GM18517 (cell line): ENCODE data around the gene FUZ.

ENCODE experiments used
- ATAC-seq: cut with Tn5 transposase; IDR thresholded peaks from one replicate; pipeline ENCODE4 v1.9.1; 2021; ENCODE audit warnings: mild to moderate bottlenecking, moderate library complexity; ENCODE audit not compliant: unreplicated experiment

FUZ gene

DNA sequence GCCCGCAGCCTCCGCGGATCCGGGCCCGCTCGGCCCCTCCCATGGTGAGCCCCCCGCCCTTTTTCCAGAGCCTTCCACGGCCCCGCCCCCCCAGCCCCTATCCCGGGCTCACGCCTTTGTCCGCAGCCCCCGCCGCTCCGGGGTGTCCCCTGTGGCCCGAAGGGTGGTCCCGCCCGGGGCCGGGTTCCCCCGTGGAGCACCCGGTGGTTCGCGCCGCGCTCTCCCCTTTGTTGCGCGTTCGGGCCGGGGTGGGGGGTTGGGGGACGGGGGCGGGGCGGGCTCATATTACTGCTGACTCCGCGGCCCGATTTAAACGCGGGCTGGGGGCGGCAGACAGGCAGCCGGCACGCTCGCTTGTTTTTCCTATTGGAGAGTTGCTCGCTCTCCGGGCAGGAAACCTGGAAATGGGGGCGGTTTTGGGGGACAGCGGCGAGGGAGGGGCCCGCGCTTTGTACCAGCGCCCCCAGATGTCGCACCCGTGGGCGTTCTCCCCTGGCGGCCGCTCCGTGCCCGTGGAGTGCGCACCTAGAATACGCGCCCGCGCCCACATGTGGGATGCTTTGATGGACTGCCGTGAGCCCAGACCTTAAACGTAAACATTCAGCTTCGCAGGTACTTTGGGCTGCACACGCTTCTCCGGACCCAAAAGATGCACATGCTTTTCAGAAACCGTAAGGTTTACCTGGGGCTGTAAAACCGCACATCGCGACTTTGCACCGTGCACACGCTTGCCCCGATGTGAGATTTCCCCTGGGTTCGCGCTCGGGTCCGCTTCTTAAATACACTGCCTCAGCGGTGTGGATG is 38.6 kb upstream of the FUZ start:
- no peak for ATAC-seq

GRCh38 chr19:49850487-49851342 is 37.6 kb upstream of the FUZ start, which contains the start of gene PTOV1:
PTOV1 (plus strand) TSS chr19:49851159.
- peak; percentile 63 for ATAC-seq

- ATAC-seq, result peak; percentile 20
These were observed 37.1 kb upstream of the FUZ start for GRCh38 chr19:49850221-49850486.

DNA sequence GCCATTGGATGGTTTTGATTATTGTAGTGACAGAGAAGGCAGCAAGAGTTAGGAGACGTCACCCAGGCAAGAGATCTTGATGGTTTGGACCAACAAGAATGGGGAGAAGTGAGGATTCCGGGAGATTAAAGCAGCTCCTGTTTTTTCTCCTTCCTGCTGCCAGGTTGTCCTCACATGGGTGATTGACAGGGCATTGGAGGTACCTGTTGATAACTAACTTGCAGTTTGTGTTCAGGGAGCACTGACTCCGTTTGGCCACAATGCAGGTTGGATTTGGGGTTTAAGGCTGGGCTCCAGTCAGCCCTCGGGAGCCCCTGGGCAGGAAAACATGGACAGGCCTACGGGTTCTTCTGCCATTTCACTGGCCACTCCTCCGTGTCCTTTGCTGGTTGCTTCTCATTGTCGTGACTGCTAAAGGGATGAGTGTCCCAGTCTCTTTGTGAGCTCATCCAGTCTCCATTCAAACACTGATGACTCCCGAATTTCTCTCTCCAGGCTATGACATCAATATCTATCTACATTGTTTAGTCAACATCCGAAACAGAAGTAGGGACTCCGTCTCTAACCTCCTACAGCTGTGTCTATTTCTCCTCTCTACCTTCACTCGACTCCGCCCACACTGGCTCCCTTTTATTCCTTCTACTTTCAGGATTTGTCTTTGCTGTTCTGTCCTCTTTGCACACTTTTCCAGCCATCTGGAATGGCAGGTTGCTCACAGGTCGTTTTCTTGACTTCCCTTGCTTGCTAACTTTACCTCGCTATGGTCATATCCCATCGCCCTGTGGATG is 36.5 kb upstream of the FUZ start:
- no peak for ATAC-seq

DNA sequence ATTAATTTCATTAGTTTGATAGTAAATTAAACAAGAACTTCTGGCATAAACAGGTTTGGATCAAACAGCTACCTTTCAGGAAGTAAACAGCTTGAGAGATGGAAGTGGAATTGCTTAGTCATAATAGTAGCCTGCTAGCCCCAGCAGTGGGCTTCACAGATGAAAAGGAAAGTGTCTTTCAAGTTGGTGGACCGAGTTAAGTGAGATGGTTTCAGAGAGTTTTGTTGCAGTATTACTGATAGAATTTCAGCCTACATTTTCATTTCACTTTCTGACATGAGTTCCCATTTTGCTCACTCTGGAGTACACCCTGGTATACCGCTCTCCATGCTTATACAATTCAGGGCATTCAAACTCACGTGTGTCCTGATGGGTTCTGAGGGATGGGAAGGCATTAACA is 35.8 kb upstream of the FUZ start:
- ATAC-seq, result no peak

DNA sequence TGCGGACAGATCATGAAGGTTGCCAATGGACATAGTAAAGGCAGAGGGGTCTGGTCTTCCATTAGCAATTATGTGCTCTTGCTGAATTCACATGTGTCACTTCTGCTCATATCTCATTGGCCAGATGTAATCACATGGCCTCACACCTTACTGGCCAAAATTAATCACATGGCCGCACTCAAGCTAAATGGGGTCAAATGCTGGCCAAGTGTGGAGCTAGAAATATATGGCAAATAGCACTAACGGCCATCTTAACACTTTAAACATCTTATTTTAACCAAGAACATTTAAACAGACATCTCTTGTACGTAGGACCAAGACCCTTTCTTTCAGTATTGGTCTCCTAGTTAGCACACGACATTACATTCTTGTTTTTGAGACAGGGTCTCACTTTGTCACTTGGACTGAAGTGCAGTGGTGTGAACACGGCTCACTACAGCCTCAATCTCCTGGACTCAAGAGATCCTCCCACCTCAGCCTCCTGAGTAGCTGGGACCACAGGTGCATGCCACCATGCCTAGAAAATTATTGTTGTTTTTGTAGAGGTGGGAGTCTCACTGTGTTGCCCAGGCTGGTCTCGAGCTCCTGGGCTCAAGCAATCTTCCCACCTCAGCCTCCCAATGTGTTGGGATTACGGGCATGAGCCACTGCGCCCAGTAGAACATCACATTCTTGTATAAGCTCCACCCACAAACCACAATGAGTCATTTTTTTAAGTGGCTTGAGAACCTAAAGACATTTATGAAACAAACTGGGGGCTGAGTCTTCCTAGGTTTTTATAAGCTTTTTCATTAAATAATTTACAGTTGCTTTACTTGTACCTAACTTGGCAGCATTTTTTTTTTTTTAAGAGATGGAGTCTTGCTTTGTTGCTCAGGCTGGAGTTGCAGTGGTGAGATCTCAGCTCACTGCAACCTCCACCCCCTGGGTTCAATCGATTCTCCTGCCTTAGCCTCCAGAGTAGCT is 34.9 kb upstream of the FUZ start:
- no peak for ATAC-seq

DNA sequence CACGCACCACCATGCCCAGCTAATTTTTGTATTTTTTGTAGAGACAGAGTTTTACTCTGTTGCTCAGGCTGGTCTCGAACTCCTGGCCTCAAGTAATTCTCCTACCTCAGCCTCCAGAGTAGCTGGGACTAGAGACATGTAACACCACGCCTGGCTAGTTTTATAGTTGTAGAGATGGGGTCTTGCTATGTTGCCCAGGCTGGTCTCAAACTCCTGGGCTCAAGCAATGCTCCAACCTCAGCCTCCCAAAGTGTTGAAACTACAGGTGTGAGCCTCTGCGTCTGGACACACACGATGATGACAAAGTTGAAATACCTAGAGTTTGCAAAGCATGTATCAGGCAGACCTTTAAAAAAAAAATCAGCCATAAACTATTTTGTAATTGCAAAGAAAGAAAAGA is 33.3 kb upstream of the FUZ start:
- no peak for ATAC-seq

DNA sequence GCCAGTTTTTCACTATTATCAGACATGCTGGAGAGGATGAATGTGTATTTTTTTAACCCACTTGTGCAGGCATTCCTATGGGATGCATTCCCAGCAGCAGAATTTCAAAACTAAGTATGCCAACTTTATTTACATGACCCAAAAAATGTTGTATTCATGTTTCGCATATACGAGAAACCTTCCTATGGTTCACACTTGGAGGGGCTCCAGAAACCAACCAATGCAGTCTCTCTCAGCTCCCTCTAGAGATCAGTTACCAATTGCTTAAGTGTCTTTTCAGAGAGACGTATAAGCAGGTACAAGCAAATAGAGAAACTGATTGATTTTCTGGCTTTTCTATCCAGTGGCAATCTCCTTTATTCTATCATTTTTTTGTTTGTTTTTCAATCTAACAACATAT is 32.3 kb upstream of the FUZ start:
- ATAC-seq, result no peak

- ATAC-seq, result no peak
These were observed 31.3 kb upstream of the FUZ start for GRCh38 chr19:49844138-49845095.

DNA sequence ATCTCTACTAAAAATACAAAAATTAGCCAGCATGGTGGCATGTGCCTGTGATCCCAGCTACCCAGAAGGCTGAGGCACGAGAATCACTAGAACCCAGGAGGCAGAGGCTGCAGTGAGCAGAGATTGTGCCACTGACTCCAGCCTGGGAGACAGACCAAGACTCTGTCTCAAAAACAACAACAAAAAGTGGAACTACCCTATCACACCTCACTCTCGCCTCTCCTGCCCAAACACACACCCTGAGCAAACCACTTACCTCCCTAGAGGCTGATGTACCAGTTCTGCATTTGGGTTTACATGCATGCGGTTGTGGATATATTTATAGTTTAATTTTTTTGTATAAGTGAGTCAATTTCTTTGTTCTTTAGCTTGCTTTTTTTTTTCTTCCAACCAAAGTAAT is 30.2 kb upstream of the FUZ start:
- no peak for ATAC-seq

GRCh38 chr19:49840736-49841249 is 27.7 kb upstream of the FUZ start:
- no peak for ATAC-seq

GRCh38 chr19:49840321-49840720 is 27.2 kb upstream of the FUZ start:
- ATAC-seq, result no peak

- ATAC-seq, result no peak
These were observed 26.6 kb upstream of the FUZ start for GRCh38 chr19:49839713-49840112.

DNA sequence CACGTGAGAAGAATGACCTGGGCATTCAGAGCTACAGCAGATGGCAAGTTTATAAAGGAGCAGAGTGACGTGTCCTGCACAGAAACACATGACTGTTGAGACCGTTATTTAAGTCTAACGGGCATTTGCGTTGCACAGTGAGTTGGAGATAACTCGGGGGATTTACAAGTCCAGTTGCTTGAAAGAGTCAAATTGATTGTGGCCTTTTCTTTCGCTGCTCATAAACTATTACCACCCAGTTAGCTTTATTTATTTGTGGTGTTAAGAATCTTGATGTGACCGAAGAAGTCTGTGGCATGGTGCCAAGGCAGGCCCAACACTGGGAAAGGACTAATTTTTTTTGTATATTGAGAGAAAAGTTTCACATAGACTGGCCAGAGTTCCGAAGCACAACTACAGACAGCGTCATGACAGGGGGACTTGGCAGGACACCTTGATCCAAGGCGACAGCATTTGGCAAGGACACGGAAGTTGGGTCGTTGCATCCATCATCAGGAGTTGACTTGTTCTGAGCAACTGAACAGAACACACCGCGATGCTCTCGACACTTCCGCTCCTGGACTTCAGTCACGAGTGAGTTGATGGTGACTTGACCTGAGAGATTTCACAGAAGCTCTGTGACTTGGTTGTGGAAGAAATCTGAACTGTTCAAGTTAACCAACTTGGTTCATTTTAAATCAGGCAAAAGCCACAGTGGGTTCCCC is 25.9 kb upstream of the FUZ start:
- no peak for ATAC-seq

GRCh38 chr19:49837425-49837824 is 24.3 kb upstream of the FUZ start:
- no peak for ATAC-seq

DNA sequence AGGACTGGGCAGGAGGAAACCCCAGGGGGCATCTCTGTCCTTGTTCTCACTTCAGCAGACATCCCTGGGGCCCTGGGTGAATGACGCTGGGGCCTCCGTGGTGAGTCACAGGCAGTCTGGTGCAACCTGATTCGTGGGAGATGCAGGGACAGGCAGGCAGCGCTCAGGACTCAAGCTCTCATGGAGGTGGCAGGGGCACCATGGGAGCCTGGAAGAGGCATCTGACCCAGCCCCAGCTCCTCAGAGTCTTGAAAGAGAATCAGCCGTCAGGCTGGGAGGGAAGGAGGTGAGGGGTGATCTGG is 23.9 kb upstream of the FUZ start:
- no peak for ATAC-seq

- ATAC-seq, result no peak
These were observed 23.3 kb upstream of the FUZ start for GRCh38 chr19:49836176-49837008.

- no peak for ATAC-seq
These were observed 22.5 kb upstream of the FUZ start for GRCh38 chr19:49835562-49835961.
